Type B pancreatic cell (in vitro differentiated cells): ENCODE results near the gene INTS14. TPM values are rescaled to one million over a fixed set of nuclear protein-coding genes. Genes with fewer than 3 reads are reported as not detected.

ENCODE experiments used
- DNase-seq: peaks from one replicate; pipeline ENCODE4 v3.0.0; 2021; ENCODE audit warnings: mixed read lengths; ENCODE audit not compliant: unreplicated experiment; ENCODE audit errors: extremely low spot score
- H3K27ac Mint-ChIP-seq: 2 replicates; pipeline ENCODE4 v1.8.0; 2021; ENCODE audit warnings: mild to moderate bottlenecking, mixed read lengths
- H3K27me3 Mint-ChIP-seq: 2 replicates; pipeline ENCODE4 v1.8.0; 2021; ENCODE audit warnings: mixed read lengths
- H3K36me3 Mint-ChIP-seq: 2 replicates; pipeline ENCODE4 v1.8.0; 2021; ENCODE audit warnings: mixed read lengths
- H3K4me1 Mint-ChIP-seq: one replicate; pipeline ENCODE4 v1.8.0; 2021; ENCODE audit warnings: mixed read lengths; ENCODE audit not compliant: unreplicated experiment
- H3K4me3 Mint-ChIP-seq: 2 replicates; pipeline ENCODE4 v1.8.0; 2021; ENCODE audit warnings: mild to moderate bottlenecking, mixed read lengths
- H3K9me3 Mint-ChIP-seq: 2 replicates; pipeline ENCODE4 v1.8.0; 2021; ENCODE audit warnings: mixed read lengths
- CTCF ChIP-seq: fragments of 200-600 bp; sonication (generic); conservative IDR thresholded peaks from 2 replicates; pipeline ENCODE4 v1.5.0; 2021; ENCODE audit warnings: antibody characterized with exemption, mild to moderate bottlenecking
- total RNA-seq: library from RNA; stranded (reverse); gene quantifications from 2 replicates; pipeline ENCODE4 v1.2.1, GENCODE V29; 2021; ENCODE audit warnings: low replicate concordance

The INTS14 gene
- total RNA-seq, 1 donor from 2014 or later = 49.3 TPM

GRCh38 chr15:65653341-65653740 is 42.4 kb upstream of the INTS14 start:
- DNase-seq = no peak
- H3K36me3 Mint-ChIP-seq = no peaks in the 10 kb centered on the region

GRCh38 chr15:65651831-65652749 is 41.2 kb upstream of the INTS14 start:
- Mint-ChIP-seq H3K27ac (no peak overlapping the region), H3K4me3 (no peak overlapping the region), H3K36me3 (no peaks in the 10 kb centered on the region), H3K9me3 (no peaks in the 10 kb centered on the region), H3K27me3 (no peaks in the 10 kb centered on the region), H3K4me1 (no peaks in the 10 kb centered on the region)
- no peak for DNase-seq
- no peak for TF ChIP-seq CTCF

More at GRCh38 chr15:65653341-65653740, 42.4 kb upstream of the INTS14 start:
- no peak overlapping the region for H3K27ac Mint-ChIP-seq
- no peaks in the 10 kb centered on the region for H3K27me3 Mint-ChIP-seq
- no peak for TF ChIP-seq CTCF
- no peaks in the 10 kb centered on the region for H3K9me3 Mint-ChIP-seq
- no peaks in the 10 kb centered on the region for H3K4me1 Mint-ChIP-seq
- no peak overlapping the region for H3K4me3 Mint-ChIP-seq

- H3K36me3 Mint-ChIP-seq = no peaks in the 10 kb centered on the region
- DNase-seq = no peak
- H3K27ac Mint-ChIP-seq = no peak overlapping the region
- H3K27me3 Mint-ChIP-seq = no peaks in the 10 kb centered on the region
- TF ChIP-seq CTCF = no peak
- no peaks in the 10 kb centered on the region for H3K4me1 Mint-ChIP-seq
- no peak overlapping the region for H3K4me3 Mint-ChIP-seq
- no peaks in the 10 kb centered on the region for H3K9me3 Mint-ChIP-seq
Observed at GRCh38 chr15:65651042-65651322, 40.1 kb upstream of the INTS14 start.

- TF ChIP-seq CTCF = no peak
- DNase-seq = no peak
- no peak overlapping the region for H3K27ac Mint-ChIP-seq
- no peaks in the 10 kb centered on the region for H3K9me3 Mint-ChIP-seq
- no peaks in the 10 kb centered on the region for H3K27me3 Mint-ChIP-seq
- H3K4me1 Mint-ChIP-seq = no peaks in the 10 kb centered on the region
- no peaks in the 10 kb centered on the region for H3K36me3 Mint-ChIP-seq
- H3K4me3 Mint-ChIP-seq = no peak overlapping the region
Observed at GRCh38 chr15:65650312-65651041, 39.5 kb upstream of the INTS14 start.

GRCh38 chr15:65646486-65646885 is 35.6 kb upstream of the INTS14 start:
- Mint-ChIP-seq H3K4me3 (no peak overlapping the region), H3K27me3 (no peaks in the 10 kb centered on the region), H3K36me3 (no peaks in the 10 kb centered on the region), H3K4me1 (no peaks in the 10 kb centered on the region), H3K9me3 (no peaks in the 10 kb centered on the region), H3K27ac (no peak overlapping the region)
- TF ChIP-seq CTCF = no peak
- DNase-seq = no peak
